ENCODE data around the gene TACR2. TPM values are rescaled to one million over a fixed set of nuclear protein-coding genes. Genes with fewer than 3 reads are reported as not detected.
A peak's percentile ranks its signal among the peaks of the same experiment; 100 is the strongest.

The TACR2 gene
- total and polyA plus RNA-seq, 2 experiments from 2014 or later = 0.53 TPM; not detected in 1

DNA sequence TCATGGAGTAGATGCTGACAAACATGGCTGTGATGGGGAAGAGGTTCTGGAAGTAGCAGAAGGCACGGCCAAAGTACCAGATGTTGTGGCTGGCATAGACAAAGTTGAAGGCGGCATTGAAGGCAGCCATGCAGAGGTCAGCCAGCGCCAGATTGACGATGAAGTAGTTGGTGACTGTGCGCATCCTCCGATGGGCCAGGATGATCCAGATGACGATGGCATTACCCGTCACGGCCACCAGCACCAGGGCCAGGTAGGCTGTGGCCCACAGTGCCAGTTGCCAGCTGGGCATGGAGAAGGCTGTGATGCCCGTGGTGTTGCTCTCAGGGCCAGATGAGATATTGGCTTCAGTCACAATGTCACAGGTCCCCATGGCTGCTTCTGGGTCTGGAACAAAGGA, 767 bp downstream of the TACR2 start:
- H3K27me3 ChIP-seq = no peaks in the 10 kb centered on the region
- no peak overlapping the region for H3K4me3 ChIP-seq
- H3K9me3 ChIP-seq (ENCODE audit: low read depth) = no peaks in the 10 kb centered on the region
- DNase-seq (ENCODE audit: low read depth in 1 of 2, low spot score in 1 of 2) = no peak
- peaks cover 4% of the 10 kb centered on the region for H3K4me1 ChIP-seq (ENCODE audit: low read depth)
- H3K27ac ChIP-seq = no peak overlapping the region
- H3K36me3 ChIP-seq = no peaks in the 10 kb centered on the region
- TF ChIP-seq, protein P1, sequence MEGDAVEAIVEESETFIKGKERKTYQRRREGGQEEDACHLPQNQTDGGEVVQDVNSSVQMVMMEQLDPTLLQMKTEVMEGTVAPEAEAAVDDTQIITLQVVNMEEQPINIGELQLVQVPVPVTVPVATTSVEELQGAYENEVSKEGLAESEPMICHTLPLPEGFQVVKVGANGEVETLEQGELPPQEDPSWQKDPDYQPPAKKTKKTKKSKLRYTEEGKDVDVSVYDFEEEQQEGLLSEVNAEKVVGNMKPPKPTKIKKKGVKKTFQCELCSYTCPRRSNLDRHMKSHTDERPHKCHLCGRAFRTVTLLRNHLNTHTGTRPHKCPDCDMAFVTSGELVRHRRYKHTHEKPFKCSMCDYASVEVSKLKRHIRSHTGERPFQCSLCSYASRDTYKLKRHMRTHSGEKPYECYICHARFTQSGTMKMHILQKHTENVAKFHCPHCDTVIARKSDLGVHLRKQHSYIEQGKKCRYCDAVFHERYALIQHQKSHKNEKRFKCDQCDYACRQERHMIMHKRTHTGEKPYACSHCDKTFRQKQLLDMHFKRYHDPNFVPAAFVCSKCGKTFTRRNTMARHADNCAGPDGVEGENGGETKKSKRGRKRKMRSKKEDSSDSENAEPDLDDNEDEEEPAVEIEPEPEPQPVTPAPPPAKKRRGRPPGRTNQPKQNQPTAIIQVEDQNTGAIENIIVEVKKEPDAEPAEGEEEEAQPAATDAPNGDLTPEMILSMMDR (IDR thresholded peaks at IDR 0.05; ENCODE audit: low read depth, low read length) = no peak

DNA sequence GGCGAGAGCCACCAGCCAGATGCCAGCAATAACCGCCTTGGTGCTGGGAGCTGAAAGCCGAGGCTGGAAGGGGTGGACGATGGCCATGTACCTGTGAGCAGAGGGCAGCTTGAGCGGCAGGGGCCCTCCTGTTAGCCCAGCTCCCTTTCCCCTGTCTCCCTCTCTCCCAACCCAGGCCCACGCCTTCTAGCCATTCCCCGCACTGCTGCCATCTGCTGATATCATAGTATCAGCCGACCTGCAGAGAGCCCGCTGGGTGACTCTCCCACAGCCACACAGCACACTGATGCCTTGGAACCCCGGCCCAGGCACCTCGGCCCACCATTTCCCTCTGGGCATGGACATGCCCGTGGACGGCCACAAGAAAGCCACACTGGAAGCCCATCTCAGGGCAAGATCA, 1.7 kb downstream of the TACR2 start:
- Histone ChIP-seq H3K9me3 (ENCODE audit: low read depth) (no peaks in the 10 kb centered on the region), H3K27me3 (no peaks in the 10 kb centered on the region), H3K36me3 (no peaks in the 10 kb centered on the region), H3K4me1 (ENCODE audit: low read depth) (peaks cover 7% of the 10 kb centered on the region), H3K27ac (no peak overlapping the region), H3K4me3 (no peak overlapping the region)
- TF ChIP-seq, protein P1 (IDR thresholded peaks at IDR 0.05; ENCODE audit: low read depth, low read length) = no peak
- no peak for DNase-seq (ENCODE audit: low read depth in 1 of 2, low spot score in 1 of 2)

DNA sequence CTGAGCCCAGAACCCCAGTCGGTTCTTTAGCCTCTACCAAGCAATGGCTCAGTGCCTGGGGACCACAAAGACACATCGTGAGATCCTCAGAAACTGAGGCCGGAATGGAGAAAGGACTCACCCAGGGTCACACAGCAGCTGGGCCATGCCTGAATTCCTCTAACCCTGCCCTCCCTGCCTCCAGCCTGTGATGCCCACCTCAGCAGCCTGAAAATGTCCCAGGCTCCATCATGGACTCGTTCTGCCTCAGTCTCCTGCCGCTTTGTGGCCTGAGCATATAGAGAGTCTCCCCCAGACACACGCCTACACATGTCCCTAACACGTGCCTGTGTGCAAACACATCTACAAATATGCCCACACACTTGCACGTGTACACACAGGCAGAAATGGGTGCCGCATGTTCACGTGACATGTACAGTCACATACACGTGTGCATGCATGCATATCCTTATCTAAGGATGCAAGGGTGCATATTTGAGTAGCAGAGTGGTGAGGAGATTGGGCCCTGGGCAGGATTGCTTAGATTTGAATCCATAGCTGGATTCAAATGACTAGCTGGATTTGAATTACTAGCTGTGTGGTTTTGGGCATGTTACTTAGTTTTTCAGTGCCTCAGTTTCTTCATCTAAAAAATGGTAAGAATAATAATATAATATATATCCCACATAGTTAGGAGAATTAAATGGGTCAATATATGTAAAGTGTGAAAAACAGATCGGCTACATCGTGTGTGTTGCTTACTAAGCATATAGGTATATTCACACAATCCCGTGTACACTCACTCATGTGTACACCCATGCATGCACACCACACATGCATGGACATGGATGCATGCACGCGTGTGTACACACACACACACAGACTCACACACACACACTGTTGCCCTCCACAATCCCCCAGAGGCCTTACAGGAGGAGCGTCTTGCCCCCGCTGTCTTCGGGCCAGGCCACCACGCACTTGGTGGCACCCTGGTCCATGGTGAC, 2.4 kb downstream of the TACR2 start:
- Histone ChIP-seq H3K36me3 (no peaks in the 10 kb centered on the region), H3K9me3 (ENCODE audit: low read depth) (no peaks in the 10 kb centered on the region)

DNA sequence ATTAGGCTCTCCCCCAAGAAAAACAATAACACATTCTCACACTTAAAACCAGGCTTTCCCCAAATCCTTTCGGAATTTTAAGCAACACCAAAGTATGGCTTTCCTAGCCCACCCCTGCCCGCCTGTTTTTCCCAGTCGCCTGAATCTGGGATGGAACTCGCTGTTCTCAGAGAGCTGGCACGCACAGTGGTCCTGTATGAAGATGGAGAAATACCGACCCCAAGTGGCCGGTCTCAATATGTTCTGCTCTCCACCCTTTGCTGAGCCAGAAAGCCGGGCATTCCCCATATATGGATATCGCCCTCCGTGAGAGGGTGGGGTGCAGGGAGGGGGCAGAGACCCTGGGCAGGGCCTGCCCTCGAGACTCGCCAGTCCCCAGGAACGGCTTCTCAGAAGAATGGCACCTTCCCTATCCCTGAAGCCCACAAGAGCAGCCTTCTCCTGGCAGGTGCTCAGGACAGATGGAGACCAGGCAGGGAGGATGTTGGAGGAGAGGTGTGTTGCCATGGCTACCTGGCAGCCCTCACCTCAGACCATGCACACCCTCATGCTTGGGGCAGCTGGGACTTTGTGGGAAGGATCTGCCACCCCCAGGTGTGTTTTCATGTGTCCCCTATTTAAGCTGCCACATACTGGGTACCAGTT, 3.4 kb downstream of the TACR2 start:
- TF ChIP-seq, protein P1 (IDR thresholded peaks at IDR 0.05; ENCODE audit: low read depth, low read length) = peak; percentile 74
- peak; percentile 79 to 83 for DNase-seq (ENCODE audit: low read depth in 1 of 2, low spot score in 1 of 2)
- Histone ChIP-seq H3K4me1 (ENCODE audit: low read depth) (peaks cover 11% of the 10 kb centered on the region), H3K36me3 (no peaks in the 10 kb centered on the region), H3K27ac (no peak overlapping the region), H3K4me3 (no peak overlapping the region), H3K9me3 (ENCODE audit: low read depth) (no peaks in the 10 kb centered on the region), H3K27me3 (no peaks in the 10 kb centered on the region)

More for the DNA sequence above, 2.4 kb downstream of the TACR2 start:
- Histone ChIP-seq H3K4me1 (ENCODE audit: low read depth) (peaks cover 7% of the 10 kb centered on the region), H3K27me3 (no peaks in the 10 kb centered on the region), H3K27ac (no peak overlapping the region), H3K4me3 (no peak overlapping the region)
- DNase-seq (ENCODE audit: low read depth in 1 of 2, low spot score in 1 of 2) = no peak
- TF ChIP-seq, protein P1 (IDR thresholded peaks at IDR 0.05; ENCODE audit: low read depth, low read length) = no peak

DNA sequence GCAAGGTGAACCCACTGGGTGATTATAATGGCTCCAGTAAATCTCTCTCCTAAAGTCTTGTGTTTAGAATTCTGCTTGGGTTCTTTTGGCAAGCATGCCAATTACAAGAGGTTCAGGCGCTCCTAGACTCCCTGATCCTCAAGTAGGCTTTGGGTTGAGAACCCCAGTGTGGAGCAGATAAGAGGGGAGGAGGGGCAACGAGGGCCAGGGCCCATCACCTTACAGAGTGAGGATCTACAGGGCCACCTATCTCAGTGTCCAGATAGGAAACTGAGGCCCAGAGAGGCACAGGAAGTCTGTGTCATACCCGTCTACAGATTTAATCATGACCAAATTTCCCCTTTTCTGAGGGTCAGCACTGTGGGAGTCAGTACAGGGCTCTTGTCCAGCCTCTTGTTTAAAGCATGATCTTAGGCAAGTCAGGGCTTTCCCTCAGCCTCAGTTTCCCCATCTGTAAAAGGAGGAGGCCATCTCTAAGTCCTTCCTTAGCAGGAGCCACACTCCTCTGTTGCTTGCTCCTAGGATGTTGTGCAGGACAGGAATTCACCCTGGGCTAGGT, 4.4 kb downstream of the TACR2 start:
- no peak for DNase-seq (ENCODE audit: low read depth in 1 of 2, low spot score in 1 of 2)
- no peaks in the 10 kb centered on the region for H3K27me3 ChIP-seq
- H3K36me3 ChIP-seq = no peaks in the 10 kb centered on the region
- no peak overlapping the region for H3K27ac ChIP-seq
- H3K4me1 ChIP-seq (ENCODE audit: low read depth) = peaks cover 17% of the 10 kb centered on the region
- no peak overlapping the region for H3K4me3 ChIP-seq
- TF ChIP-seq, protein P1 (IDR thresholded peaks at IDR 0.05; ENCODE audit: low read depth, low read length) = no peak
- no peaks in the 10 kb centered on the region for H3K9me3 ChIP-seq (ENCODE audit: low read depth)

All from cardiac muscle cell (in vitro differentiated cells and primary cell).